PFSK-1 (cell line): ENCODE results near the gene CFAP74.

Experiments
- FOXP2 ChIP-seq: optimal IDR thresholded peaks from 2 replicates; pipeline ENCODE3; 2011; ENCODE audit warnings: borderline replicate concordance, control low read depth, inconsistent platforms; ENCODE audit not compliant: insufficient read depth; ENCODE audit errors: extremely low read length, extremely low read depth
- POLR2AphosphoS5 ChIP-seq: IDR thresholded peaks from 2 replicates; pipeline ENCODE4 v1.6.1; 2012; ENCODE audit warnings: low read depth, mild to moderate bottlenecking, control low read depth, low read length, moderate library complexity
- SIN3A ChIP-seq: IDR thresholded peaks from 2 replicates; pipeline ENCODE4 v1.6.1; 2012; ENCODE audit warnings: mild to moderate bottlenecking, low read length, moderate library complexity, borderline replicate concordance; ENCODE audit not compliant: insufficient read depth
- TAF1 ChIP-seq: IDR thresholded peaks from 2 replicates; pipeline ENCODE4 v1.6.1; 2012; ENCODE audit warnings: low read length, control low read depth, borderline replicate concordance; ENCODE audit not compliant: insufficient read depth
- TF ChIP-seq, protein P1 (sequence below), 2 experiments: IDR thresholded peaks; 2 replicates each; pipeline versions ENCODE4 v1.6.1 to v1.8.0; 2011 to 2012; ENCODE audit warnings: low read depth in 2 of 2, low read length in 2 of 2, control low read depth in 1 of 2, inconsistent platforms in 1 of 2, mild to moderate bottlenecking in 1 of 2, moderate library complexity in 1 of 2; ENCODE audit not compliant: insufficient read depth in 1 of 2

Gene CFAP74

GRCh38 chr1:1893997-1894353, 109.6 kb downstream of the CFAP74 start:
- TF ChIP-seq, protein P1, sequence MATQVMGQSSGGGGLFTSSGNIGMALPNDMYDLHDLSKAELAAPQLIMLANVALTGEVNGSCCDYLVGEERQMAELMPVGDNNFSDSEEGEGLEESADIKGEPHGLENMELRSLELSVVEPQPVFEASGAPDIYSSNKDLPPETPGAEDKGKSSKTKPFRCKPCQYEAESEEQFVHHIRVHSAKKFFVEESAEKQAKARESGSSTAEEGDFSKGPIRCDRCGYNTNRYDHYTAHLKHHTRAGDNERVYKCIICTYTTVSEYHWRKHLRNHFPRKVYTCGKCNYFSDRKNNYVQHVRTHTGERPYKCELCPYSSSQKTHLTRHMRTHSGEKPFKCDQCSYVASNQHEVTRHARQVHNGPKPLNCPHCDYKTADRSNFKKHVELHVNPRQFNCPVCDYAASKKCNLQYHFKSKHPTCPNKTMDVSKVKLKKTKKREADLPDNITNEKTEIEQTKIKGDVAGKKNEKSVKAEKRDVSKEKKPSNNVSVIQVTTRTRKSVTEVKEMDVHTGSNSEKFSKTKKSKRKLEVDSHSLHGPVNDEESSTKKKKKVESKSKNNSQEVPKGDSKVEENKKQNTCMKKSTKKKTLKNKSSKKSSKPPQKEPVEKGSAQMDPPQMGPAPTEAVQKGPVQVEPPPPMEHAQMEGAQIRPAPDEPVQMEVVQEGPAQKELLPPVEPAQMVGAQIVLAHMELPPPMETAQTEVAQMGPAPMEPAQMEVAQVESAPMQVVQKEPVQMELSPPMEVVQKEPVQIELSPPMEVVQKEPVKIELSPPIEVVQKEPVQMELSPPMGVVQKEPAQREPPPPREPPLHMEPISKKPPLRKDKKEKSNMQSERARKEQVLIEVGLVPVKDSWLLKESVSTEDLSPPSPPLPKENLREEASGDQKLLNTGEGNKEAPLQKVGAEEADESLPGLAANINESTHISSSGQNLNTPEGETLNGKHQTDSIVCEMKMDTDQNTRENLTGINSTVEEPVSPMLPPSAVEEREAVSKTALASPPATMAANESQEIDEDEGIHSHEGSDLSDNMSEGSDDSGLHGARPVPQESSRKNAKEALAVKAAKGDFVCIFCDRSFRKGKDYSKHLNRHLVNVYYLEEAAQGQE (IDR thresholded peaks at IDR 0.05; ENCODE audit: insufficient read depth in 1 of 2, low read depth in 2 of 2, low read length in 2 of 2): no peak
- TF ChIP-seq FOXP2 (no peak), TAF1 (no peak), SIN3A (no peak), POLR2AphosphoS5 (no peak)

DNA sequence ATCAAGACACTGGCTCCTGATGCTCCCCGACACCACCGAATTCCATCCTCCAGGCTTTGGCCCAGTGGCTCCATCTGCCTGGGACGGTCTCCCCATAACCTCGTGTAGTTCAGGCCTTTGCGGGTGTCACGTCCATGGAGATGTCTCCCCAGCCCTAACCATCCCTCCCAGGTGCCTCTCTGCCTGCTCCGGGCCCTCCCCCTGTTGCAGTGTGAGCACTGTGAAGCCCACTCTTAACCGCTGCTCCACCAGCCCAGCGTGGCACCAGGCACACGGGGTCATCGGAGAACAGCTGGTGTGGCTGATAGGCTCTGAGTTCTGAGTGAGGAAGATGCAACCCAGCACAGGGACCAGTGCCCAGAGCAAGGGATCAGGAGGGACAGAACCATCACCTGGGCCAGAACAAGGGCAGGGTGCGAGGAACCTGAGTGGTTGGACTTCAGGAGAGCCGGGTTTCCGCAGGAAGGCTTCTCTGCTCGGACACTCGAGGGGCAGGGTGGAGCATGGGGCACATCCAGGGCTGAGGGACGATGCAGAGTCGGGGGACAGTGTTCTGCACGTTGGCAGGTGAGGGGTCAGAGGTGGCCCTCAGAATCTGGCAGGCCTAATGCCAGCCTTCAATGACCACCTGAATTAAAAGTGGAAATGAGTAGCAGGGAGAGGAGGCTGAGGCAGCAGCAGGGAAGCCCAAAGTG, 110.1 kb downstream of the CFAP74 start:
- TF ChIP-seq FOXP2 (no peak), POLR2AphosphoS5 (no peak), TAF1 (no peak), SIN3A (no peak)
- TF ChIP-seq, protein P1 (IDR thresholded peaks at IDR 0.05; ENCODE audit: insufficient read depth in 1 of 2, low read depth in 2 of 2, low read length in 2 of 2): no peak

GRCh38 chr1:1892763-1893120, 110.8 kb downstream of the CFAP74 start:
- TF ChIP-seq TAF1: no peak
- TF ChIP-seq FOXP2: no peak

DNA sequence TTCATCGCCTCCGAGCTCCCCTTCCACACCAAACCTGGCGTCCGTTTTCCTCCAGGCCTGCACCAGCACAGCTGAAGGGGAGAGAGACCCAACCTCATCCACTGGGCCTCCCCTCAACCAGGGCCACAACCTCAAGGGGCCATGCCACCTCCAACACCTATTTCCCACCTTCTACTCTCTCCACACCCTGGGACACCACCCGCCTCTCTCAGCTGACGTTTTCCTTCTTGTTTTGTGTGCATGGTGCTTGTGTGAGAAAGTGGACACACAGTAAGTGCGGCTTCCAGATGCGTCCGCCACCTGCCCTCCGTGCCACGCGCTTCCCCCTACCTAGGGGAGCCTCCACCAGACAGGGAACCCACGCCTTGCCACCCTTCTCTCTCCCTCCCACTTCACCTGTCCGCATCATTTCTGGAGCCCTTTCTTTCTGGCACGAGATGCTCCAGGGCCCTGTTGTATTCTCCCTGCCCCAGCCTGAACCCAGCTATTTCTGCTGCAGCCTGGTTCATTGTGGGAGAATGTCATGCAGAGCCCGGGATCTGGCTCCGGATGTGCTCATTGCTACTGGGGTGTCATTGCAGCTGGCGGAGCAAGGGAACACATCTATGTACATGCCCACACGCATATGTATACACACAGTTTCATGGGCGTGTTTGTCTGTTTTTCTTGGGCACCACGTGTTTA, 111.4 kb downstream of the CFAP74 start:
- TF ChIP-seq POLR2AphosphoS5 (no peak), TAF1 (no peak), SIN3A (no peak), FOXP2 (no peak)
- TF ChIP-seq, protein P1 (IDR thresholded peaks at IDR 0.05; ENCODE audit: insufficient read depth in 1 of 2, low read depth in 2 of 2, low read length in 2 of 2): no peak

- TF ChIP-seq TAF1 (no peak), SIN3A (no peak), FOXP2 (no peak), POLR2AphosphoS5 (no peak; the same call in 1 of the 2 replicates)
- TF ChIP-seq, protein P1 (IDR thresholded peaks at IDR 0.05; ENCODE audit: insufficient read depth in 1 of 2, low read depth in 2 of 2, low read length in 2 of 2): no peak
These were observed 112.1 kb downstream of the CFAP74 start for GRCh38 chr1:1891349-1892078.
